HUDEP-2 (cell line): ENCODE results near the gene MACROH2A2.
"Not testable (repeated sequence)": the region's sequence is repeated elsewhere in the genome, so short reads cannot be mapped to it uniquely, and the experiment has no call there.

ENCODE experiments used
- DNase-seq, 76 experiments: peaks; one replicate each; lab custom pipeline; 2025; ENCODE audit not compliant: unreplicated experiment in 76 of 76; lab: John Stamatoyannopoulos, UW

The MACROH2A2 gene

DNA sequence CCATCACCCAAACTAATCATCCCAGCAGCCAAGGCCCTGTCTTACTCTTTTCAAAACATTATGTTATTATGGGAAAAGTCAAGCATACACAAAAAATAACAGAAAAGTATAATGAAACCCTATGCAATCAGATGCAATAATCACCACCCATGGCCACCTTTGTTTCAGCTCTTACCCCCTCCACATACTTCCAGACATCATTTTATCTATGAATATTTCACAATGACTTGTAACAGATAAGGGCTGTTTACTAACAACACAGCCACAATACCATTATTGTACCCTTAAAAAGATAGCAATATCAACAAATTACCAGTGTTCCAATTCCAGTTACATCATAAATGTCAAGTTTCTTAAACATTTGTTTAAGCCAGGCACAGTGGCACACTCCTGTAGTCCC, 44.8 kb downstream of the MACROH2A2 start:
- DNase-seq = no peak

DNA sequence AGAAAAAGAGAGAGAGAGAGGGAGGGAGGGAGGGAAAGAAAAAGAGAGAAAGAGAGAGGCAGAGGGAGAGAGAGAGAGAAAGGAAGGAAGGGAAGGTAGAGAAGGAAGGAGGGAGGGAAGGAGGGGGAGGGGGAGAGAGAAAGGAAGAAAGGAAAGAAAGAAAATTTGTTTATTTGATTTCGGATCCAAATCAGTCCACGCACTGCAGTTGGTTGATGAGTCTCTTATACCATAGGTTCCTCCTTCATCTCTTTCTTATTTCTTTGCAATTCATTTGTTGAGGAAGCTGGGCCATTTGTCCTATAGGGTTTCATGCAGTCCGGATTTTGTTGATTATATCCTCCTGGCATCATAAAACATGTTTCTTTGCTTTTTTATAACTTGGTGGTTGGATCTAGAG, 45.6 kb downstream of the MACROH2A2 start:
- DNase-seq = no peak

- DNase-seq = not testable (repeated sequence)
These were observed 48.5 kb downstream of the MACROH2A2 start for GRCh38 chr10:70101068-70101562.

- no peak for DNase-seq
These were observed 49.0 kb downstream of the MACROH2A2 start for GRCh38 chr10:70101668-70102067.

GRCh38 chr10:70106958-70107791, 54.5 kb downstream of the MACROH2A2 start:
- no peak for DNase-seq

DNA sequence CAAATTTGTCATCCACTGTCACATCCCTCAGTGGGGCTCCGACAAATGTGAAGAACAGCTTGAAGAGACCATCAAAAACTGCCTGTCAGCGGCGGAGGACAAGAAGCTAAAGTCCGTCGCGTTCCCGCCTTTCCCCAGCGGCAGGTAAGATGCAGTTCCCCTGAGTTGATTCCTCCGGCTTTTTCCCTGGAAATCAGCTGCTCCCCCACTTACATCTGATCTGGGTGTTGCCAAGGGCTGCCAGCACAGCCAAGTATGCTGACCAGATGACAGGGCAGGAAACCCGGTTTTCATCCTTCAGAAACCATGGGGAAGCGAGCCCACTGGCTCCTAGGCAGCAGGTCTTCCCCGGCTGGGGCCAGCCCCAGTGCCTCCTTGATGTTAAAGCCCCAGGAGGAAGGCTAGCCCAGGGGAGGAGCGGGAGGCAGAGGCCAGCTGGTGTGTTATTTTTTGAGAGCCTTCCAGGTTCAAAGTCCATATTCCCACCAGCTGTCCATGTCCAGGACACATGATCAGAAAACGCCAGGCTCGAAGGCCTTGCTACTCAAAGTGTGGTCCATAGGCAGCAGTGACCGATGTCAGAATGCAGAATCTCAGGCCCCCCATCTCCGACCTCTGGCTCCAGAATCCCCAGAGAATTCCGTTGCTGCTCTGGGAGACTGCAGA, 56.6 kb downstream of the MACROH2A2 start:
- DNase-seq = no peak

DNA sequence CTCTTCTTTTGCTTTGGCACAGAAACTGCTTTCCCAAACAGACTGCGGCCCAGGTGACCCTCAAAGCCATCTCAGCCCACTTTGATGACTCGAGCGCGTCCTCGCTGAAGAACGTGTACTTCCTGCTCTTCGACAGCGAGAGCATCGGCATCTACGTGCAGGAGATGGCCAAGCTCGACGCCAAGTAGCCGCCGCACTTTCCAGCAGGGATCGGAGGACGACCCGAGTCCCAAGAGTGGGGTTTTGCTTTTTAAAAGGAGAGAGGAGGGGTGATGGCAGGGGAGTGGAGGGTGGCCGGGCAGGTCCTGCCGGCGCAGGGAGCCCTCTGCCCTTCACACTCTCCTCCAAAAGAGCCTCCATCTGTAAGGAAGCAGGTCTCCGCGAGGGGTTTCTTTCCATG, 58.9 kb downstream of the MACROH2A2 start:
- no peak for DNase-seq

DNA sequence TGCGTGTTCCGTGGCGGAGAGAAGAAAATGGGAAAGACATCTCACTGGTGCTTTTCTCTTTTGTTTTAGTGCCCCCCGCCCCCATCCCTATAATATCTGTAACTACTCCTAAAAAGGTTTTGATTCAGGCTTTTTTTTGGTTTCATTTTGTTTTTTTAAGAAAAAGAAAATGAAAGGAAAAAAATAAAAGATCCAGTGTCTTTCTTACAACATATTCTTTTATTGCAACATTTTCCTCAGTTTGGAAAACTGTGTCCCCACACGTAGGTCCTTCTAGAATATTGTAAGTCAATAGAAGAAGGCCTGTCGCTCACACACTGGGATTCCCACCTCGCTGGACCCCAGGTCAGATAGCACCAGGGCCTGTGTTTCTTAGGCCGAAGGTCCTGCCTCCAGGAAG, 59.4 kb downstream of the MACROH2A2 start:
- no peak for DNase-seq

DNA sequence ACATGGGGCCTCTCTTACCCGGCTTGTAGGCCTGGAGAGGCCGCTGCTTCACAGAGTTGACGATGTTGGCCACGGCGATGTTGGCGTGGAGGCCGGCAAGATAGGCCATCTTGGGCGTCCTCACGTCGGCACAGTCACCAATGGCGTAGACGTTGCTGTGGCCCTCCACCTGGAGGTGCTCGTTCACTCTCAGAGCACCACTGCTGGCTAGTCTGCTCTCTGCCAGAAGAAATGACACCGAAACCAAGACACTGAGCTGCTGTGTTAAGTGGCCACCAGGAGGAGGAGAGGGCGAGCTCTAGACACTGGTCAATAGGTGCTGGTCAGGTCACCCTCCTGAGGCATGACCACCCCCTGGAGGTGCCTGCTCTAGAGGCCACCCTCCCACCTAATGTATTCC, 62.3 kb downstream of the MACROH2A2 start:
- DNase-seq = no peak

DNA sequence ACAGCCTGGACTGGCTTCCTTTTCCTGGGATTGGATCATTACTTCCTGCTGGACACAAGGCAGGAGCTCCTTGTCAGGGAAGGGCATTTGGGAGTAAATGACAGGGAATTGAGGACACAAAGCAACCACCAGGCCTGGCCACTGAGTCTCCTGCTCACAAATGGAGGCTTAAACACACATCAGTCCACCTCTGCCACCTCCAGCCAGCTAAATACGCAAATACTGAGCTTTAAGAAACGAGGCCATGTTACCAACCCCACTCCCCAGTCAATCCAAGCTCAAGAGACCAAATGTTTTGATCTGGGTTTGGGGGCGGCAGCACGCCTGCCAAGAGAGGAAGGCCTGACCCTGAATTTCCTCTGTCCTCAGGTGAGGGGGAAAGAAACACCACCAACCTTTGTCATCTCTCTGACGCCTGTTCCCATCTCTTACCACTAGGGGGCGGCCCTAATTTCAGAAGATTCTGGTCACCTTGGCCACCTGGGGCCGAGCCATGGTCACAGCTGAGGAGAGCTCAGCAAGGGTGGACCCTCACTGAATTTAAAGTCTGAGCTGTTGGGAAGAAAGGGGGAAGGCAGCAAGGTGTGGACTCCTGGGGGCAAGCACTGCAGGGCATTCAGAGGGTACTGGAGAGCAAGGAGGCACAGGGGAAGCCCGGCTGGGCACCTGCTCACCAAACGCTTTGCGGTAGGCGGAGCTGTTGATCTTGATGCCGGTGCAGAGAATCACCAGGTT, 63.5 kb downstream of the MACROH2A2 start:
- peak in 37 of 76 experiments; percentile 3 to 52 (median 26) for DNase-seq

DNA sequence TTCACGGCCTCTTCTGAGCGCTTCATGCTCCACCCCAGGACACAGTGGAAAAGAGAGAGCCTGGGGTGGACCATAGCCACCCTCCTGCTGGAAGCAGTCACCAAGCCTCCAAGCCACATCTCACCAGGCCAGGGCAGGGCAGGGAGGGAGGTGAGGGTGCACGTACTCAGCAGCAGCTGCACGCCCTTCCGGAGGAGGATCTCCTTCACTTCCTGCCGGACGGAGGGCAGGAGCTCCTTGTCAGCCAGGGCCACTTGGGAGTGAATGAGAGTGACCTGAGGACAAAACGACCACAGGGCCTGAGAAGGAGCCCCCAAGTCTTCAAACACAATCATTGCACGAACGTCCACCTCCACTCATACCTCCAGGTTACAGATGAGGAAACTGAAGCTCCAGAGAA, 65.0 kb downstream of the MACROH2A2 start:
- no peak for DNase-seq

GRCh38 chr10:70118196-70118595, 65.5 kb downstream of the MACROH2A2 start:
- no peak for DNase-seq

DNA sequence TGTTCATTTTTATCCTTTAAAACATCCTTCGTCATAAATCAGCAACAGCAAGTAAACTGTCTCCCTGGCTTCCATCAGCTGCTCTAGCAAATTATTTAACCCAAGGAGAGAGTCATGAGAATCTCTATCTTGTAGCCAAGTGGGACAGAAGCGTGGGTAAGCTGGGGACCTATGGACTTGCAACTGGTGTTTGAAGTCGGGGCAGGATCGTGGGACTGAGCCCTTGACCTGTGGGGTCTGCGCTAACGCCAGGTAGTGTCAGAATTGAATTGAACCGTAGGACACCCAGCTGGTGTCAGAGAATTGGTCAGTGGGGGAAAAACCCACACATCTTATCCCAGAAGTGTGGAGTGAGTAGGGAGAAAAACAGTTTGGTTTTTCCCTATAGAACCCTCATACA, 66.6 kb downstream of the MACROH2A2 start:
- DNase-seq = no peak

DNA sequence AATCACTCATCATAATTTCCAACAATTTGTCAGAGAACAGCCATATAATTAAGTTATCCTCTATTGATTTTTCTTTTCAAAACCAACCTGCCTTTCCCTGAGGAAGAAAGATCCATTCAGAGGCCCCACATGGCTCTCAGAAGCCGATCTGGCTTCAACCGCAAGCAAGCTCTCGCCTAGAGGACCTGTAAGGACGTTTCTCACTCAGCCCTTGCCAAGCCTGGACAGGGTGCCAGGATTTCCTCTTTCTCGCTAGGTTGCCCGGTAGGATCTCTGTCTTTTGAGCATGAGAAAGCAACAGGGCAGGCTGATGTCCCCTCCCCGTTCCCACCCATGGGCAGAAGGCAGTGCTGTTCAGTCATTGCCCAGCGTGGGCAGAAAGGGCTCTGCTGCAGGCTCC, 67.0 kb downstream of the MACROH2A2 start:
- DNase-seq = no peak

- no peak for DNase-seq
These were observed 67.8 kb downstream of the MACROH2A2 start for GRCh38 chr10:70120417-70120816.

DNA sequence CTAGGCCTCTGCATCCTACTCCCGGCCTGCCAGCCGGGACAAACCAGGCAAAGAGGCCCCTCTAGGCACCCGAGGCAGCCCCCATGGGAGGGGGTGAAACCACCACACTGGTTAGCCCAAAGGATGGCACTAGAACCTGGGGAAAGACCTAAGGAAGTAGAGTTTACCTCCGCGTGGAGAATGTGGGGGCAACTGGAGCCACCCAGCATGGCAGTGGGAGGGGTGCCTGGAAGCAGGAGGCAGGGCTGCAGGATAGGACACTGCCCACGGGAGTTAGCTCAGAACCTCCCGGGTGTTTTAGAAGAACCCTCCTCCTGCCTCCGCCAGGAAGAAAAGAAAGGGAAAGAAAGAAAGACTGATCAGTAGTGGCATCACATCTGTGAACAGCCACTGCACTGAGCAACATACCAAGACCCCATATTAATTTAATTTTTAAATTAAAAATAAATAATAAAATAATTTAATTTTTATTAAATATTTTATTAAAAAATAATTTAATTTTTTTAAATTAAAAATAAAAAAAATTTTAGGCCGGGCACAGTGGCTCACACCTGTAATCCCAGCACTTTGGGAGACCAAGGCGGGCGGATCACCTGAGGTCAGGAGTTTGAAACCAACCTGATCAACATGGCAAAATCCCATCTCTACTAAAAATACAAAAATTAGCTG, 68.8 kb downstream of the MACROH2A2 start:
- DNase-seq = no peak

- DNase-seq = no peak
These were observed 70.1 kb downstream of the MACROH2A2 start for GRCh38 chr10:70122742-70123141.

DNA sequence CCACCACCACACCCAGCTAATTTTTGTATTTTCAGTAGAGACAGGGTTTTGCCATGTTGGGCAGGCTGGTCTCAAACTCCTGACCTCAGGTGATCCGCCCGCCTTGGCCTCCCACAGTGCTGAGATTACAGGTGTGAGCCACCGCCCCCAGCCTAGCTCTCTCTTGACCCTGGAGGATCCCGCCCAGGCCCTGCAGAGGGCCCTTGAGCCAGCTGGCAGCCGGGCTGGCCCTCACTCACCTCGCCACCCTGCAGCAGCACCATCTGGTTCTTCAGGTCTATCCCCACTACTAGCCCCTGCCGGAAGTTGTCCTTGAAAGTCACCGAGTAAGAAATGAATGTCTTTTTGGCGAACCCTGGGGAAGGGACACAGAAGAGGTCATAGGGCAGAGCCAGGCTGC, 70.5 kb downstream of the MACROH2A2 start:
- not testable (repeated sequence) for DNase-seq

- no peak for DNase-seq
These were observed 71.2 kb downstream of the MACROH2A2 start for GRCh38 chr10:70123817-70124216.

DNA sequence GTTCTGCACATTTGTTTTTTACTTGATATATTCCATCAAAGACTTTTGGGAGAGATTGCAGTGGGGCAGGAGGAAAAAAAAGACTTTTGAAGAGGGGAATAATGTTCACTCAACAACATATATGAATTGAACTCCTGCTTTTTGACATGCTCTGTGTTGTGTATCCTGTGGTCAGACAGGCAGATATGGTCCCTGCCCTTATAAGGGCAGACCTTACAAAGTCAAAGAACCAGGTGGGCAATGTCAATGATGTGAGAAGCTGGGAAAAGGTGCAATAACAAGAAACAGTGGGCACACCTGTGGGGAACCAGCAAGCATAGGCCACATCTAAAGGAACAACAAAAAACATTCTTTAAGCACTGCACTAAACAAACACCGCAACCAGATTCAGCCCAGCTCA, 71.8 kb downstream of the MACROH2A2 start:
- no peak for DNase-seq

GRCh38 chr10:70124918-70125317, 72.3 kb downstream of the MACROH2A2 start:
- no peak for DNase-seq
